Progenitor cell of endocrine pancreas (in vitro differentiated cells): ENCODE results near the gene KCNE5. TPM values are rescaled to one million over a fixed set of nuclear protein-coding genes. Genes with fewer than 3 reads are reported as not detected.

Experiments
- DNase-seq: peaks from one replicate; pipeline ENCODE4 v3.0.0; 2021; ENCODE audit warnings: low spot score; ENCODE audit not compliant: unreplicated experiment
- H3K27ac Mint-ChIP-seq: 2 replicates; pipeline ENCODE4 v1.8.0; 2021; ENCODE audit warnings: mild to moderate bottlenecking, moderate library complexity, mixed read lengths
- H3K27me3 Mint-ChIP-seq: 2 replicates; pipeline ENCODE4 v1.8.0; 2021; ENCODE audit warnings: mixed read lengths
- H3K36me3 Mint-ChIP-seq: 2 replicates; pipeline ENCODE4 v1.8.0; 2022; ENCODE audit warnings: mixed read lengths; ENCODE audit not compliant: insufficient read depth
- H3K4me1 Mint-ChIP-seq: 2 replicates; pipeline ENCODE4 v1.8.0; 2021; ENCODE audit warnings: low read depth, mixed read lengths
- H3K4me3 Mint-ChIP-seq: 2 replicates; pipeline ENCODE4 v1.8.0; 2021; ENCODE audit warnings: low read depth, mild to moderate bottlenecking, moderate library complexity, mixed read lengths
- H3K9me3 Mint-ChIP-seq: 2 replicates; pipeline ENCODE4 v1.8.0; 2021; ENCODE audit warnings: low read depth, mixed read lengths
- total RNA-seq: library from RNA; stranded (reverse); gene quantifications from 2 replicates; pipeline ENCODE4 v1.2.1, GENCODE V29; 2021
- TF ChIP-seq, protein P1 (sequence below): fragments of 200-600 bp; sonication (generic); IDR thresholded peaks from one replicate; pipeline ENCODE4 v1.5.0; 2021; ENCODE audit warnings: antibody characterized with exemption, mild to moderate bottlenecking; ENCODE audit not compliant: unreplicated experiment

Gene KCNE5
- total RNA-seq, 1 donor from 2014 or later = 11.3 TPM

DNA sequence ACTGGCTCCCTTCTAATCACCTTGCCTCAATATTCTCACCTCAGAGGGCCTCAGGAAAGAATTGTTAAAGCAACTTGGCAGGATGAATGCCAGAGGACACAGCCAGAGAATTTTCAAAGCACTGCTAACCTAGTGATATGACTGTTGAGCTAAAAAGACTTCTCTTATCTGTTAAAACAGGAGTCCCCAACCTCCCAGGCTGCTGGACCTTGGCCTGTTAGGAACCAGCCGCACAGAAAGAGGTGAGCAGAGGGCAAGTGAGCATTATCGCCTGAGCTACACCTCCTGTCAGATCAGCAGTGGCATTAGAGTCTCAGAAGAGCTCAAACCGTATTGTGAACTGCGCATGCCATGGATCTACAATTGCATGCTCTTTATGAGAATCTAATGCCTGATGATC, 1.7 kb upstream of the KCNE5 start:
- TF ChIP-seq, protein P1, sequence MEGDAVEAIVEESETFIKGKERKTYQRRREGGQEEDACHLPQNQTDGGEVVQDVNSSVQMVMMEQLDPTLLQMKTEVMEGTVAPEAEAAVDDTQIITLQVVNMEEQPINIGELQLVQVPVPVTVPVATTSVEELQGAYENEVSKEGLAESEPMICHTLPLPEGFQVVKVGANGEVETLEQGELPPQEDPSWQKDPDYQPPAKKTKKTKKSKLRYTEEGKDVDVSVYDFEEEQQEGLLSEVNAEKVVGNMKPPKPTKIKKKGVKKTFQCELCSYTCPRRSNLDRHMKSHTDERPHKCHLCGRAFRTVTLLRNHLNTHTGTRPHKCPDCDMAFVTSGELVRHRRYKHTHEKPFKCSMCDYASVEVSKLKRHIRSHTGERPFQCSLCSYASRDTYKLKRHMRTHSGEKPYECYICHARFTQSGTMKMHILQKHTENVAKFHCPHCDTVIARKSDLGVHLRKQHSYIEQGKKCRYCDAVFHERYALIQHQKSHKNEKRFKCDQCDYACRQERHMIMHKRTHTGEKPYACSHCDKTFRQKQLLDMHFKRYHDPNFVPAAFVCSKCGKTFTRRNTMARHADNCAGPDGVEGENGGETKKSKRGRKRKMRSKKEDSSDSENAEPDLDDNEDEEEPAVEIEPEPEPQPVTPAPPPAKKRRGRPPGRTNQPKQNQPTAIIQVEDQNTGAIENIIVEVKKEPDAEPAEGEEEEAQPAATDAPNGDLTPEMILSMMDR = no peak
- H3K27ac Mint-ChIP-seq = no peak overlapping the region
- DNase-seq = no peak
- H3K4me3 Mint-ChIP-seq = no peak overlapping the region
- H3K27me3 Mint-ChIP-seq = peaks cover 15% of the 10 kb centered on the region
- peaks cover 4% of the 10 kb centered on the region for H3K9me3 Mint-ChIP-seq
- peaks cover 7% of the 10 kb centered on the region for H3K4me1 Mint-ChIP-seq
- peaks cover 2% of the 10 kb centered on the region for H3K36me3 Mint-ChIP-seq

DNA sequence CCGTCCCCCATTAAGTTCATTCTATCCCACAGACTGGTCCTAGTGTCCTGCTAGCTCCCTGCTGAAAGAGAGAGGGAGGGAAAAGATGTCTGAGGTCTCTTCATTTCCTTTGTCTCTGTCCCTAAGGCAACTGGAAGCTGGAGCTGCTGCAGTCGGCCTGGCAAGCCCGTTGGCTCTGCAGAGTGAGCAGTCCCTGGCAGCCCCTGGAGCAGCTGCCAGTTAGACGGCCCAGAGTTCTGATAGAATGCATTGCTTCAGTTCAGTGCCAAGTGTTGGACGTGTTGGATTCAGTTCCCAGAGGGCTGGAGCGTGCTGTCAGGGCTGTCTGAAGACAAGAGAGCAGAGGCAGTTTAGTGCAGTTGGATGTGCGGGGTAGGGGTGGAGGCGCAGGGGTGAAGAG, 975 bp downstream of the KCNE5 start:
- Mint-ChIP-seq H3K9me3 (peaks cover 4% of the 10 kb centered on the region), H3K4me1 (peaks cover 7% of the 10 kb centered on the region), H3K27me3 (peaks cover 15% of the 10 kb centered on the region), H3K4me3 (peak overlapping the region; percentile 54), H3K27ac (no peak overlapping the region), H3K36me3 (peaks cover 2% of the 10 kb centered on the region)
- DNase-seq = no peak
- TF ChIP-seq, protein P1 = no peak

DNA sequence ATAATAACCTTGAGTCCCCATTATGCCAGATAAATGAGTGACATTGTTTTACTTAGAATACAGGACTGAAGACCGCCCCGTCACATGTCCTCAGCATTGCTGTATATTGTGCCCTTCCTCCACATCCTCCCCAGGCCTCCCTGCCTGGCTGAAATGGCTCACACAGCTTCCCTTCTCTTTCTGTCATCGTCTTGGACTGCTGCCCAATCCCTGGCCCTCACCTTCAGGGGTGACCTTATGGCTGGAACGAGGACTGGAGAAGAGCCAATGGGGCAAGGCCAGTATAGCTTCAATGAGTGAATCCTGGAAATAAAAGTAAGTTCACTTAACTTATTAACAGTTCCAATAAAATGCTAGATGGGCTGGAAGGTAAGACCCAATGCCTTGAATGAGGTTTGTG, 2.7 kb downstream of the KCNE5 start:
- H3K27ac Mint-ChIP-seq = no peak overlapping the region
- TF ChIP-seq, protein P1 = no peak
- H3K27me3 Mint-ChIP-seq = peaks cover 11% of the 10 kb centered on the region
- H3K4me1 Mint-ChIP-seq = peaks cover 7% of the 10 kb centered on the region
- no peak for DNase-seq
- H3K4me3 Mint-ChIP-seq = no peak overlapping the region
- no peaks in the 10 kb centered on the region for H3K36me3 Mint-ChIP-seq
- no peaks in the 10 kb centered on the region for H3K9me3 Mint-ChIP-seq

DNA sequence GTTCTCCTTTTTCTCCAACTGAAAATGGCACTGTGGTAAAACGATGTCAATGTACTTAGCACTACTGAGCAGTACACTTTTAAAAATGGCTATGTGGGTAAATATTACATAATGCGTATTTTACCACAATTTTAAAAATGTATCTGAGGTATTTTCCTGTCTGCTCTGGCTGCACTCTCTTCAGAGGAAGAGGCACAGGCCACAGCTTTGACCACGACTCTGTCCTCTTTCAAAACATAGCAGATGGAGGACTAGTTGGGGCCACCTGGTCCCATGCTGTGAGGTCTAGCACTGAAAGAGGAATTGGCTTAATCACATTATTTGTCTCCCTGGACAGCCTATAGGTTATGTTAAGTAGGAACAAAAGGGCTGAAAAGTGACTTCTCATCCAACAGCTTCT, 5.2 kb downstream of the KCNE5 start:
- Mint-ChIP-seq H3K27me3 (peaks cover 11% of the 10 kb centered on the region), H3K4me1 (peaks cover 7% of the 10 kb centered on the region), H3K36me3 (no peaks in the 10 kb centered on the region), H3K27ac (no peak overlapping the region), H3K4me3 (no peak overlapping the region), H3K9me3 (no peaks in the 10 kb centered on the region)
- no peak for DNase-seq
- TF ChIP-seq, protein P1 = no peak

DNA sequence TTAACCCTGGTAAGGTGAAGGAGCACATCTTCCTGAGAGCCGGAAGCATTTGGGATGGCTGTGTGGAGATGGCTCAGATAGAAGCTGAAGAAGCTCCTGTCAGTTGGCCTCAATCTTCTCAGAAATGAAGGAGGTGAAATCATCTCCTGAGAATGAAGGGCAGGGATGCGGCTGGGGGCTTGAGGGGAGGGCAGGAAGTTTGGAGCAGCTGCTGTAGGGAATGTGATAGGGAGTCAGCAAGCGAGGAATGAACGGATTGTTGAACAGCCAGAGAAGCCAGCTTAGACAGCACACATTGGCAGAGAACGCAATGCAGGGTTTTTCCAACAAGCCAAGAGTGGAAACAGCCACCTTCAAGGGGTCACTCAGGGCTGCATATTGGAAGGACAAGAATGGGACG, 10.0 kb downstream of the KCNE5 start:
- H3K27me3 Mint-ChIP-seq = no peaks in the 10 kb centered on the region
- H3K9me3 Mint-ChIP-seq = no peaks in the 10 kb centered on the region
- H3K27ac Mint-ChIP-seq = no peak overlapping the region
- TF ChIP-seq, protein P1 = no peak
- DNase-seq = no peak
- H3K4me1 Mint-ChIP-seq = no peaks in the 10 kb centered on the region
- no peaks in the 10 kb centered on the region for H3K36me3 Mint-ChIP-seq
- H3K4me3 Mint-ChIP-seq = no peak overlapping the region
